ENCODE measurements around the gene PDE4D.
"Not testable (repeated sequence)": the region's sequence is repeated elsewhere in the genome, so short reads cannot be mapped to it uniquely, and the experiment has no call there.

PDE4D gene

DNA sequence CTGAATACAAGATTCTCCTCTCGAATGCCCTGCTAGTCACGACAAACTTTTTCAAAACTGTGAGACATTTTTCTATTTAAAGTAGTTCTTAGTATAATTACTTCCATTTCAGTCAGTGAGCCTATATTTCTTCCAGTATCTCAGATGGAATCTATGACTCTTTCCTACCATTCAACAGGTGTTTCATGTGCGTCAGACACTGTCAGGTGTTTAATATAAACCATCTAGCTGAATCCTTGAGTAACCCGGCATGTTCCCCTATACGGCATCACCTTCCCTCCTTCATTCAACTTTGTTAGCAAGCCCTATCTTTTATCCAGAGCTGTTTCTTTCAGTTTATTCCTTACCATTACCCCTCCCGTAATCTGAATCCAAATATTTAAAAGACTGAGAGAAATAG, 891.8 kb downstream of the PDE4D start:
- no peak for DNase-seq (ENCODE audit: low spot score)

DNA sequence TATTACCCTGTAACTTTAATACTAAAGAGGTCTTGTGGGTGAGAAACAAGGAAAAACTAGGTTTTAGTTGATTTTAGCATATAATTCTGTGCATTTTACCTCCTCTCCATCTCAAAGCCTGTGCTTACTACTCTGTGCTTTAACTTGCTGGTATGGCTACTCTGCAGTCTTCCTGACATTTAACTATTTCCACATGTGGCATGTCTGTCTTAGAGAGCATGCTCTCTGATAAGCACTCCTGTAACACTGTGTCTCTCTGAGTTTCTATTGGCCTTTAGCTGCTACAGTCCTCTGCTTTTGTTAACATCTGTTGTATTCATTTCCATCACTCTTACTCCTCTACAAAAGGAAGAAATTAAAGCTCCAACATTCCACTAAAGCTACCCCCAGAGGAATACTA, 892.4 kb downstream of the PDE4D start:
- no peak for DNase-seq (ENCODE audit: low spot score)

DNA sequence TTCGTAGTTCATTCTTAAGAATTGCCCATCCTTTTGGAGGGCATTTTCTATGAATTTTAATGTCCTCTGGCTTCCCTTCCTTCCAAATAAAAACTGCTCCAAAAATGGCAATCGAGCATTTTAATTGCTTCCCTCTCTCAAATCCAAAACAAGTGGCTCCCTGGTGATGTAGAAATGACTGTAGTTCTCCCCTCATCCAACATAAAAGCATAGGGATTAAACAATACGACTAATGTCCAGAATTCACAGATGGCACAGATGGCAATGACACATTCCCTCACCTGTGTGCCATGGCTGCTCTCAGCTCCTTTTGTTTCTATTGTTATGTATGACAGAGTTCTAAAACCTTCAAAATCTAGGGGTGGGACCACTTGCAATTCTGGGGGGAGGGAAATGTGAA, 893.3 kb downstream of the PDE4D start:
- DNase-seq (ENCODE audit: low spot score) = no peak

DNA sequence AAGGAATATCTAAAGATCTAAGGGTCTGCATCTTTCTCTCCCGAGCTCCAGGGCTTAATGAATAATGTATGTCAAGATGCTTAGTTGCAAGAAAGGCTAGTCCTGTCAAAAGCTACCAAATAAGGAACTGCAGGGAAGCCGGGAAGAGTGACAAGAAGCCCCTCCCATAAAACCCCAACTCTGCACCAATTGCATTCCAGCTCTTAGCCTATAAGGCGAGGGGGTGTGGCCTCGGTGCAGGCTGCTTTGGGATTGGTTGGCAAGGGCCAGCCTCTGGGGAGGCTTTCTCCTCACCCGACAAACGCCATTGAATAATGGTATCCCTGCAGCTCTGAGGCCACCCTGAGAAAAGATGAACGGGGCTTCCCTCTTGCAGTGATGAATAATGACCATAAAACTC, 893.7 kb downstream of the PDE4D start:
- DNase-seq (ENCODE audit: low spot score) = no peak

DNA sequence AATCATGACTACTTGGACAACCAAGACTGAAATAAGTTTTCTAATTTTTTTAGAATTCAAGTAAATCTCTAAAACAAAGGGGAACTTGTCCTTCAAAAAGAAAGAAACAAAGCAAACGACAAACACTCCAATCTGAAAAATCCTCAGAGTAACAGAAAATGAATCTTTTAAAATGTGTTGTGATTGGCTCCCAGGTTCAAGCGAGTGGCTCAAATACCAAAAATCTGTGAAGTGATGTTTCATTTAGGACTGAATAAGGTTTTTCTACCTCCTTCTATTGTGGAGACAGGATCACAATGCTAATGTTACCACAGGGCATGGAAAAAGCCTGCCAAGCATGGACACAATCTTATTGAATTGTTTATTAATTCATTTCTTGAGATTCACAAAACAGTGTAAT, 895.0 kb downstream of the PDE4D start:
- no peak for DNase-seq (ENCODE audit: low spot score)

DNA sequence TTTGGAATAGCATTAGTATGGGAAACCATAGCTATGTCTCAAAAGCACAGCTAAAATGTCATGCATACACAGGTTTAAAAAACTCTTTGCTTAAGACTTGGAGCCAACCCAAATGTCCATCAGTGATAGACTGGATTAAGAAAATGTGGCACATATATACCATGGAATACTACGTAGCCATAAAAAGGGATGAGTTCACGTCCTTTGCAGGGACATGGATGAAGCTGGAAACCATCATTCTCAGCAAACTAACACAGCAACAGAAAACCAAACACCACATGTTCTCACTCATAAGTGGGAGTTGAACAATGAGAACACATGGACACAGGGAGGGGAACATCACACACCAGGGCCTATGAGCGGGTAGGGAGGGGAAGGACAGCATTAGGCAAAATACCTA, 897.7 kb downstream of the PDE4D start:
- DNase-seq (ENCODE audit: low spot score) = not testable (repeated sequence)

DNA sequence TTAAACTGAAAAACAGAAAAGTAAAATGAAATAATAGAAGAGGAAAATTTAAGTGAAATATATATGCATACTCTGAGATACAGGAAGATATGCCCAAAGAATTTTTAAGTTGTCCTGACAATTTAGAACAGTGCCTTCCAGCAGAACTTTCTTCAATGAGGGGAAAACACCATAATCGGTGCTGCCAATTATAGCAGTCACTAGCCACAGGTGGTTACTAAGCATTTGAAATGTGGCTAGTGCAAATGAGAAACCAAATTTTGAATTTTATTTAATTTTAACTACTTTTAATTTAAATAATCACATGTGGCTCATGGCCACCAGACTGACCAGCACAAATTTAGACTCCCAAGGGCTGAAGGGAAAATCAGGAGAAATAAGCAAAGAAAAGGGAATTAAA, 900.1 kb downstream of the PDE4D start:
- DNase-seq (ENCODE audit: low spot score) = no peak

DNA sequence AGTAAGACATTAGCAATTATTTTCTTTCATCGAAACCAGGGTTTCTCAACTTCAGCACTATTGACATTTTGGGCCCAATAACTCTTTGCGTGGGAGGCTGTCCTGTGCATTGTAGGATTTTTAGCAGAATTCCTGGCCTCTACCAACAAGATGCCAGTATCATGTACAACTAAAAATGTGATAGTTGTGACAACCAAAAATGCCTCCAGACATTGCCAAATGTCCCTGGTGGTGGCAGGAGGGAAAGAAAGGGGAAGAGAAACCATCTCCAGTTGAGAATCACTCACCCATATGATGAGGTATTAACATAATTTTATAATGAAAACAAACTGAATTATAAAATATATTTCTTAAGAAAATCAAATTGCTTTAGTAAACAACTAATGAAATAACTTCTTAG, 904.6 kb downstream of the PDE4D start:
- DNase-seq (ENCODE audit: low spot score) = no peak

DNA sequence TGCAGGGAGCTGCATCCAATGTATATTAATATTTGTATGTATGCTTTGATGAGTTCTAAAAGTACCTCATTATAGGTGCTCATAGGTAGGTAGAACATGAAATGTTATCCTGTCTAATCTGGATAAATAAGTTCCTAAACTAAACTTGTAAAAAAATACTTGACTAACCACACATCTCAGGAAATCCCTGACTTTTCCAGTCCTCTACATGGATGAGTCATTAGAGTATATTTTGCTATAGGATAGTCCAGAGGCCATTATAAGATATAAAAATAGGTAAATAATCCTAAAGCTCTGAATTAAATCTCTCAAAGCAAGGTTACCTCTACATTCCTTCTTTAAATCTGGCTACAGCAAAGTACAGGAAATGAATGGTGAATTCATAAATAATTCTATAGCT, 906.3 kb downstream of the PDE4D start:
- no peak for DNase-seq (ENCODE audit: low spot score)

DNA sequence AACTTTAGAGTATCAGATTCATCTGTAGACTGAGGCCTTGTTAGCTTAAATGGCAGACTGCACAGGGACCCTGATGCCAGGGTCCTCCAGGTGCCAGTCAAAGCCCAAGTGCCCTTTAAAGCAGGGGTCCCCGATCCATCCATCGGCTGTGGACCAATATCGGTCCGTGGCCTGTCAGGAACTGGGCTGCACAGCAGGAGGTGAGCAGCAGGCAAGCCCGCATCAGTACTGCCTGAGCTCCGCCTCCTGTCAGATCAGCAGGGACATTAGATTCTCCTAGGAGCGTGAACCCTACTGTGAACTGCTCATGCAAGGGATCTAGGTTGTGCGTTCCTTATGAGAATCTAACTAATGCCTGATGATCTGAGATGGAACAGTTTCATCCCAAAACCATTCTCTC, 907.2 kb downstream of the PDE4D start:
- DNase-seq (ENCODE audit: low spot score) = no peak

DNA sequence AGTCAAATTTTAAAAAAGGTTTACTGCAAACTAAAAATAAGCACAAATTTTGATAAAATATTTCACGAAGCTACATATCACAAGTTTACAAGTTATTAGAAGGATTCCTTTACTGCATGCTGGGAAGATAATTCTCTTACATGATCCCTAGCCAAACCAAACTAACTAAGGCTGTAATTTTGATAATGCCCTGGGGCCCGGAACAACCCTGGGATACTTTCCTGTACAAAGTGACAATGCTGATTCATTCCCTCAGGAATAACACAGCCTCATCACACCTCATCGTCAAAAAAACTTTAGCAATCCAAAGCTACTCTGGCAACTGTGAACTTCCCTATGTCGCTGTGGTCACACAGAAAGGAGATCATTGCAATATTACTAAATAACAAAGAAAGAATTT, 907.8 kb downstream of the PDE4D start:
- DNase-seq (ENCODE audit: low spot score) = no peak

DNA sequence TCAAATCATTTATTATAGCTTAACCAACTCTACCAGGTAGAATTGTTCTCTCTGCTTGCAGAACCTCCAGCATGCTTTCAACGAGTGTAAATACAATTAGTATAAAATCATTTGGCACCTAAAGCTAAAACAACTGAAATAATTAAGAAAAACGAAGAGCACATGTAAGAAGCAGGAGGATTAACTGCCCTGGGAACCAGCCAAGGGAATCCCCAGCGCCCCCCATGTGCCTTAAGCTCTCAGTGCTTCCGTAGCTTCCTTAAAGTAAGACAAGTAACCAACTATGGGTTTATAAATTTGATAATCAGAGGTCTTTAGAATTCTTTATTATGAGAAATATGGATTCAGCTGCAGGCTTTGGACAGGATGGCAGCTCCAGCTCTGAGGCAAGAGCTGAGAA, 908.2 kb downstream of the PDE4D start:
- no peak for DNase-seq (ENCODE audit: low spot score)

DNA sequence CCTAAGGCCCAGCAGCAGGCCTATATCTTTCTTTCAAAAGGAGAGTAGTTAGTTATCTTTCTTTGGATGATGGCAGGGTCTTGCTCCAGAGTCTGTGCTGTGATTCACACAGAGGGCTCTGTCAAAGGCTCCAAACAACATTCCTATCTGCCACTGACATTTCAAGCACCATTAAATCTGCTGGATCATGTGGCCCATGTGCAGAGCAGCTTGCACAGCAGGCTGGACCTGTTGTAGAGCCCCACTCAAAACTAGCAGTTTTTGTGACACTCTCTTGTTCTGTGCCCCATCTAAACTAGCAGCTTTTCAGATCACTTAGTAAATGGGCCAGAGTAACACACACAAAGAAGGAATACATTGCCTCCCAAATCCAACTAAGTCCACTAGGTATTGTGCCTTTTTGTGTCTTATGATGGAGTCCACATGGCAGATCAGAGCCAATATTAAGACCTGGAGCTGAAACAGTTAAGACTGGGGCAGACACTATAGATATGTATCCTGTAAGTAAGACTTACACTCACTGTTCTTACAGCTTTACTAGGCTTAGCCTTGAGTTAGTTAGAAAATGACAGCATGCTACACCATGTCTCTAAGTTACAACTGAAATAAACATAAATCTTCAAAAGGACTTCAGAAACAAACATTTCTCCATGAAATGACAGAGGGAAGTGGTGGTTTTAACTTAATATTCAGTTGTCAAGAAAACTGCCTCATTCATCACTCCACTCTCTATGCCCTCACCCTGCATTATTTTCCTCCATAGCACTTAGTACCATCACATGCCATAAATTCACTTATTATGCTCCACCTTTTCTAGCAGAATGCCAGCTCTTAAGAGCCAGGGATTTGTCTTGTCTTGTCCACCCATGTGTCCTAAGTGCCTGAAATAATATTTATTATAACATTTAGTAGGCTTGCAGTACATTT, 909.7 kb downstream of the PDE4D start:
- DNase-seq (ENCODE audit: low spot score) = no peak

DNA sequence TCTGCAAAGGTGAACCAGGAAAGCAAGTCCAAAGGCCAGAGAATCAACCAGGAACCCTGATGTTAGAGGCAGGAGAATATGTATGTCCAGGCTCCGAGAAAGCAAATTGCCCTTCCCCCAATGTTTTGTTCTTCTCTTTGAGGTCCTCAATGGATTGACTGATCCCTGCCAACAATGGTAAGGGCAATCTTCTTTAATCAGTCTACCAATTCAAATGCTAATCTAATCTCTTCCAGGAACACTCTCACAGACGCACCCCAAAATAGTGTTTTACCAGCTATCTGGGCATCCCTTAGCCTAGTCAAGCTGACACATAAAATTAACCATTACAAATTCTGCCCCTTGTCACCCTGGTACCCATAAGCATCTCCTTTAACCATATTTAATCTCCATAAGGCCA, 912.6 kb downstream of the PDE4D start:
- no peak for DNase-seq (ENCODE audit: low spot score)

DNA sequence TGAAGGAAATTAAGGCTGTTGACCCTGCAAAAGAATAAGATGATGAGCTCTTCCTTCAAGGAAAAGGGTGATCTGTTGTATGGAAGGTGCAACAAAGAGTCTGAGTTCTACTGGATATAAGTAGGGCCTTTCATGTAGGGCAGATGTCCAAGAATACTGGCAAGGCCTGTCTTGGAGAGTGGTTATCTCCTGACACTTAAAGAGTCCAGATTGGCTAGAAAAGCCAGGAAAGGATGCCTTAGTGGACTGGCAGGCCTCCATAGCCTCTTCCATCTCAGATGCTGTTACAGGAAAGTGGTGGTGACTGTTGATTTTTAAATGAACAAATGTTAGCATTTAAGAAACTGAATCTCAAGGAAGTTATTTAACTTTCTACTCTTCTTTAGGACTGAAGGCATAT, 914.4 kb downstream of the PDE4D start:
- no peak for DNase-seq (ENCODE audit: low spot score)

DNA sequence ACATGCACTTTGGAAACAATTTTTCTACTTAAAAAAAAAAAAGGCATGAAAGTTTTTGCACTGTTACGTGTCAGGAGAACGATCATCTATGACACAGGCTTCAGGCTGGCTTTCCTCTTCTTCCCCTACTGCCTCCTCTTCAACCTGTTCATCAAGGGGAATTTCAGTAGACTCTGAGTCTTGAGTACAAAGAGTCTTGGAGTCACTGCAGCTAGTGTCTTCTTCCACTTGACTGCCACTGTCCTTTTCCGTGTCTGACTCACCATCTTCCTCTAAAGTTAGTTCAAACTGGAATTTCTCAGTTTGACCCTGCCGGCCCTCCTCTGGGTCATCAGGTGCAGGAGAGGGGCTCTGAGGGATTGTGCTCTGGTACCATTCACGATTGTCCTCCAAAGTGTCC, 918.9 kb downstream of the PDE4D start:
- no peak for DNase-seq (ENCODE audit: low spot score)

DNA sequence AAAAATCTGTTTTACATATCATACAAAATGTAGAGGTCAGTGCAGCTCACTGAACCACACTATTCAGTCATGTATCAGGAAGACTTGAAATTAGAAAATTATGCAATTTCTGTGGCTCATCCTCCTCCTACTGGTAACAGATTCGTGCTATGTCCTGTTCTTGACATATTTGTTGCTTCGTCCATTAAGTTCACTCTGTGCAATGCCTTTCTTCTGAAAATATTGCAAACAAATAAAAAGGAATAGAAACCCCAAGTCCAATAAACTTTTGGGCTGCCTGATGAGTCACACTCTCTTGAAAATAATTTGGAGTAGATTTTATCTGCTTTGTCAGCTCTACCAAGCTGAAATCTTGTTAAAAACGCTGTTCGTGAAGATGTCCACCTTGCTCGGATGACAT, 919.4 kb downstream of the PDE4D start:
- DNase-seq (ENCODE audit: low spot score) = no peak

DNA sequence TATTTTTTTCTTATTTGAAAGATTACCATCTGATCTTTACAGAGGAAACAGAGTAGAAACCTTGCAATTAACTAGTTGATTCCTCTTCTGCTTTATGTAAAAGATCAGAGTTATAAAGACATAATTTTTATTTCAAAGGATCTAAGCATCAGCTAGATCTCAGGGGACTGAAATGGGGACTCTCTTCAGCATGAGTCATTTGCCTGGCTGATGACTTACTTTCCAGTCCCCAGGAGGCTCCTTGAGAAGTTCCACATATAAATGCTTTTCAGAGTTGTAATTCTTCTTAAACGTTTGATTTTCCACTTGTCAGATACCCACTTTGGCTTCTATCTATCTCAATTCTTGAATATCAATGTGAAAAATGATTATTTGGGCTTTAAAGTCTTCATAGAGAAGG, 921.2 kb downstream of the PDE4D start:
- DNase-seq (ENCODE audit: low spot score) = no peak

DNA sequence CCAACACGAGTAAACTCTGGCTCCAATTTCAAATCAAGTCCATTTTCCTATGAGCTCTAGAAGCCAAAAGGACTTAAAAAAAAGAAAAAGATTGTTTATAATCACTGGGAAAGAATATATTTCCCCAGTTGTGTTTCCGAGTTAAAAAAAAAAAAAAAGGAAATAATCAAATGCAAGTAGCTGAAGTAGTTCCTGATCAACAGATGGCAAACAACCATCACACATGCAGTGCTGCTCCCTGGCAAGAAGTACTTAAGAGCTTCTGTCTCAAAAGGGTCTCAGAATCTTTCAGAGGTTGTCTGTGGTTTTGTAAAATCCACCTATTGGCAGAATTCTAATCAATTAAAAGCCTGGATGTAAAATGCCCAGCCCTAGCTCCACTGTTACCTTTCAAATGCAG, 922.8 kb downstream of the PDE4D start:
- no peak for DNase-seq (ENCODE audit: low spot score)

DNA sequence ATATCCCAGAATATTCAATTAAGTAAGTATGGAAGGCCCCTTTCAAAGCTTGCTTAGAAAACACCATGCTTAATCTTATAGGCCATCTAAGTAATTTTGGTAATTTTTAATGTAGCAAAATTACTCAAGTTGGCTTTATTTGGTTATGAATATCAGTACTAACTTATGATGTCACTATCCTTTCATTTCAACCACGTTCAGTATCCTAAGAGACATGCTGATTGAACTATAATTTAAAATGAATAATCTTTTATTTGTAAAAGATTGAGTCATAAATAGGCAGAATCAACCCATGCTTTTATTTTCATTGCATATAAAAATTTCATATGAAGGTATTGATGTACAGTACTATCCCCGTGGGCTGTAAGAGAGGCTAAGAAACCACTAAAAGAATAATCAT, 923.7 kb downstream of the PDE4D start:
- no peak for DNase-seq (ENCODE audit: low spot score)

DNA sequence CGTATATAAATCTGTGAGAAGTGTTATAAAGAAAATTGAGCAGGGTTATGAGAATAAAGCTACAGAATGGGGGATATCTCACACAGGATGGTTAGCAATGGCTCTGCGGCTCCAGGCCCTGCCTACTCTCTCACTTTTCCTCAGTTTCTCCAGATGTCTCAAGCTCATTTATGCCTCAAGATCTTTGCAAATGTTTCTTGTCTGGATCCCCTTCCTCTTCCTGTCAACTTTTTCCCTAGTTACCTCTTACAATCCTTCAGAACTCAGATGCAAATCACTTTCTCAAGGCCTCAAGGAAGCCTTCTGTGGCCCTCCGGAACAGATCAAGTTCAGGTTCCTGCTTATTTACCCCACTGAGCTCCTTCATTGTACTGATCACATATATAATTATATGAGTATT, 924.3 kb downstream of the PDE4D start:
- no peak for DNase-seq (ENCODE audit: low spot score)

DNA sequence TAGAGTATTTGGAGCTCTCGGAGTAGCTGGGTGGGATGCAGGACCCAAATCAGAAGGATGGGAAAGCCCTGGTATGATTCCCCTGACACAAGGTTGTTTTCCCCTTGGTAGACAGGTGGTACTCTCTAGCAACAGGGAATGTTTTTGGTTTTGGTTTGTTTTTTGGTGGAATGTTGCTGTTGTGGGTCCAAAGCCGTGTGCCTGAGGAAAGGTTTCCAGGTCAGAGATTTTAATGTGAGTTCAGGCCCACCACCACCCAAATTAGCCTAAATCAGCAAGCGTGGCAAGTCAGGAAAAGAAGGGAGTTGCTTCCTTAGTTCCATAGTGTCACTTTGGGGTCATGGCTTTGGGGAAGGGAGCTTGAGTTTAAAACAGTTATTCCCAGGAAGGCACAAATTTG, 925.2 kb downstream of the PDE4D start:
- DNase-seq (ENCODE audit: low spot score) = no peak

DNA sequence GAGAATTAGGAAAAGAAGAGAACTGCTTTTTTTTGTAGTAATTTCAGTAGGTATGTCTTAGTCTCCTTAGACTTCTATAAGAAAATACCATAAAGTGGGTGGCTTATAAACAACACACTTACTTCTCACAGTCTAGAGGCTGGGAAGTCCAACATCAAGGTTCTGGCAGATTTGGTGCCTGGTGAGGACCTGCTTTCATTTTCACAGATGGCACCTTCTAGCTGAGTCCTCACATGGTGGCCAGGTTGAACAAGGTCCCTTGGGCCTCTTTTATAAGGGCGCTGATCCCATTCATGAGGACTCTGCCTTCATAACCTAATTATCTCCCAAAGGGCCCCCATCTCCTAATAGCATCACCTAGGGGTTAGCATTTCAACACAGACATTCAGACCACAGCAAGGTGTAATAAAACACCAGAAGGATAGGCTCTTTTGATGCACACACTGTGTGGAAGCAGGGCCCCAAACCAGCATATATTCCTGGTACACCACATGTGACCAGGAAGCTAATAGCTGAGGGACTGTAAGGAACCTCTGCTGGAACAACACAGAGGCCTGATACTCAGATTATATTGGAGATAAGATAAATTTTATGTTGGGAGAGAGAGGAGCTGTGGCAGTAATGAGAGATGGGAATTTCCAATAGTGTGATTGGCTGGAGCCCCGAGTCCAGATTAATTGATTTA, 925.8 kb downstream of the PDE4D start:
- DNase-seq (ENCODE audit: low spot score) = no peak

Data from CD4-positive, alpha-beta T cell treated with Interleukin-2 at 100 ng/mL for 4 hours (primary cell).